ENCODE results near the gene LRTM1.

The LRTM1 gene

DNA sequence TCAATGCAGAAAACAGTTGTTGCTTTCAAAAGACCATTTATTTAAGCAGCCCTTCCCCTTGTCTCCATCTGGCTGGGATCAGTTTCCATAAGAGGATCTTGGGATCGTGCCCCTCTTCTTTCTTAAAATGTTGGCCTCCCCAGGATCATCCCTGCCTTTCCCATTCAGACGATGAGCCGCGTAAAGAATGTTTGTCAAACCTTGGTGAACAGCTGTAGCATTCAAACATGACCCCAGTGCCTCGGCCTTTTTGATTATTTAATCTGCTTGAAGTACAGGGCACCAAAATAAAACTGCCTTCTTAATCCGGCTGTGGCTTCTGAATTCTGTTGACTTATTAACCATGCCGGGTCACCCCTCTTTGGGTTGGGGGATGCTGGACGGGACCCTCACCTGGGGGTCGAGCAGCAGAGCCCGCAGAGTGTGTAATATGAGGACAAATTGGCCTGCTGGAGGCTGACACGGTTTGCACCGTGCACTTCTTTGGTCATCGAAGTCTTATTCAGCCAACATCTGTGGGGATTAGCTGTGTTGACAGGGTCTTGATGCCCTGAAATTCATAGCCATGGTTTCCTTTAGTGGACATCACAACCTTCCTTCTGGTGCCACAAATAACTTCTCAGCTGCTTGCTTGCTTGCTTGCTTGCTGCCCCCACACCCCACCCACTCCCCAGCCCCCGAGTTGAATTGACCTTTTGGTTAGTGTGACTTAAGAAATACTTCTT lies at the start of gene LRTM1:
Gene LRTM1 (minus strand): TSS at position 14 of the 725 bp plus-strand sequence. CDS start 148 bp downstream, outside the sequence.
- DNase-seq (ENCODE audit: low read depth in 2 of 2): no peak

GRCh38 chr3:54977439-54977838 lies 49.6 kb upstream of the LRTM1 start:
- DNase-seq (ENCODE audit: low read depth in 2 of 2): no peak

DNA sequence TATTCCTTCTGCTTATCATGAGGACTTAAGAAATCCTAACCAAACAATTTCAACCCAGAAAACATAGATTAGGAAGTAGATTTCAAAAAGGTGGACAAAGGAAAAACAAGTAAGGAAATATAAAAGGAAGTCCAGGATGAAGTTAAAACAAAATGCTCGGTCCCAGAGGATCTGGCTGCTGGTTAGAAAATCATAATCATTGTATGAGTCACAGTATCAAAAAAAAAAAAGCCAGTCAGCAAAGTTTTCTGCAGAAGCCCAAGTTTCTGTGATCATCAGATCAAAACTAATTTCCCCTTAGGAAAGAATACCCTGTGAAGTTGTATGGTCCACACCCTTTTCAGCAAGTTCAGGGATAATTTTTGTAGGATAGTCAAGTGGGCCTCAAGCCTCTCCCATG lies 43.0 kb upstream of the LRTM1 start:
- no peak for DNase-seq (ENCODE audit: low read depth in 2 of 2)

- DNase-seq (ENCODE audit: low read depth in 2 of 2): no peak
These were observed 41.8 kb upstream of the LRTM1 start for GRCh38 chr3:54969652-54970051.

DNA sequence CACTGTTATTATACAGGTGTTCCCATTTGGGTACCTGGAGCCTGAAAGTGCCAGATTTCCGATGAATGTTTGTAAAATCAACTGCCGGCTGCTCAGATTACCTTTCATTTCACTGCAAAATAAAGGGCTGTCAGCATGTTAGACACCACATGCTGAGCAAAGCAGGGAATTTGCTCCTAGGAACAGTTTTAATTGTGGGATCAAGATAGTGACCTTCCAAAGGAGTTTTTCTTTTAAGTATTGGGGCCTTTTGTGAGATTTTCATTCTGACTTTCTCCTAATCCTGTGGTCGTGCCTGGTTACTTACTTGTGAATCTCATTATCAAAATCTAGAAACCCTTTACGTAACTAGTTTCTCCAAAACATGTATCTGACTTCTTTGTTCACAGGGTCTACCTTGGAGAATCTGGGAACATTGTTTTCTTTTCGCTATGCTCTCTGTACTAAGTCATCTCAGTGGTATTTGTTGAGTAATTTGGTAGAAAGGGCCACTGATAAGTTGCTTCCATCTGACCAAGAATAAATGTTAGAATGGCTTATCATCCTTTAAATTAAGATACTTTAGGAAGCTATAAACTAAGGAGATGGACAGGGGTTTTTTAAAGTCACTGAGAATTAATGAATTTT lies 40.8 kb upstream of the LRTM1 start:
- no peak for DNase-seq (ENCODE audit: low read depth in 2 of 2)

DNA sequence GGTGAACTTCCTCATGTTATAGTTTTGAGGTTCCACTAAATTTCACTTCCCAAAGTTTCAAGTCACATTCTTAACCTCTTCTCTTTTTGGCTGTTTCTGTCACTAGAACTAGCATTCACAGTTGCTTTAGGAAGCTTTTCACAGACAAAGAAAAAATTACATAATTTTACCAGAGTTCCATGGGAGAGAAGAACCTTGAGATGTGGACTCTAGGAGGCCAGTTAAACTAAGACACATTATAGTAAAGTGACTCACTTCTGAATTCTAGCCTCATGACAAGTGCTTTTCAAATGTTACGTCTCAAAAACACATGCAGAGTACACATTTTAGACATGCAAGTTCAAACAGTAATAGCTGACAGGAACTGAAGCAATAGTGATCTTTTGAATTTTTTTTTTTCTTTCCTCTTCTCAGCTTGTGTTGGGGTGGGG lies 39.9 kb upstream of the LRTM1 start:
- DNase-seq (ENCODE audit: low read depth in 2 of 2): no peak

- DNase-seq (ENCODE audit: low read depth in 2 of 2): no peak
These were observed 39.1 kb upstream of the LRTM1 start for GRCh38 chr3:54966979-54967378.

DNA sequence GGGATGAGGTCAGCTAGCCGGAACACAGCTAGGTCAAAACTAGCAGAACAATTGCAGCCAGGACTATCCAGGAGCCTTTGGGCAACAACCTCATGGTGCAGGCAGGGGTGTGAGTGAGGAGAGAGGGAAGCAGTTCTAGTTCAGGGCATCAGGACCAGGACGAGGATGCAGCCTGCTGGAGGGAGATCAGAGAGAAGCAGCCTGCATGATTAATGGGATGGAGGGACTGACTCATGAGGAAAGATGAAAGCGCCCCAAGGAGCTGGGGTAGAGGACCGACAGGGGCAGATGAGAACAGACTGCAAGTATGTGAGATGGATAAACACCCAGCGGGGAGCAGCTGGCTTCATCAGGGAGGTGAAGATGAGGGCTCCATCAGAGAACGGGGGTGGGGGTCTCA lies 37.9 kb upstream of the LRTM1 start:
- DNase-seq (ENCODE audit: low read depth in 2 of 2): no peak

- DNase-seq (ENCODE audit: low read depth in 2 of 2): no peak
These were observed 36.2 kb upstream of the LRTM1 start for GRCh38 chr3:54964081-54964480.

DNA sequence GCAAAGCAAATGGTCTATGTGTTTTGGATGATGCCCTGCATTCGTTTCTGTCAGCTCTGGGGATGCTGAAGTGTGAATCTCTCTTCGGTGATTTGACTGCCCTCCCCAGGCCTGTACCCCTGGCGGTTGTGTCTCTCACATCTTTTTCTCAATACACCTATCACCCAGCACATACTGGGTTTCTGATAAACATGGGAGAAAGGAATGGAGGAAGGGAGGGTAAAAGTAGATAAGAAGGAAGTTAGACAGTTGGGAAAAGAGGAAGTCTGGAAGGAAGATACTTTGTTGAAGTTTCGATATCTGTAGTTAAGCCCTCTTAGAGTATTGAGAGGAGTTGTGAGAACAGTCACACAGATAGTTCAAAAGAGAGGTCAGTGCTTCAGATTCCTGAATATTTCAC lies 35.8 kb upstream of the LRTM1 start:
- DNase-seq (ENCODE audit: low read depth in 2 of 2): no peak

DNA sequence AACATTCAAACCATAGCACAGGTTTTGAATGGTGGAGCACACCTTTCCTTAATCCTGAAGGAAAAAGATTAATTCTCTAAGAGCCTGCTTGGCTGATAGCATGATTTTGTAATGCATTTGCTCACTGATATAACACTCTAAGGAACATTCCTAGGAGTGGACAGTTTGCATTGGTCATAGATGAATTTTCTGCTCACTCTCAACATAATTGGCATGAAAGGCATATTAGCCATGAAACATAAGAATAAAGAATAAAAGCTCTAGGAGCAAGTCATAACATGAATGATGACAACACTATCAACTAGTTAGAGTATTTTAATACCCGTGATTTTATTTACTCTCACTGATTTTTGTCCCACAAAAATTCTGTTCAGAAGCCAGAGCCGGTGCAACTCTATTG lies 34.3 kb upstream of the LRTM1 start:
- no peak for DNase-seq (ENCODE audit: low read depth in 2 of 2)

DNA sequence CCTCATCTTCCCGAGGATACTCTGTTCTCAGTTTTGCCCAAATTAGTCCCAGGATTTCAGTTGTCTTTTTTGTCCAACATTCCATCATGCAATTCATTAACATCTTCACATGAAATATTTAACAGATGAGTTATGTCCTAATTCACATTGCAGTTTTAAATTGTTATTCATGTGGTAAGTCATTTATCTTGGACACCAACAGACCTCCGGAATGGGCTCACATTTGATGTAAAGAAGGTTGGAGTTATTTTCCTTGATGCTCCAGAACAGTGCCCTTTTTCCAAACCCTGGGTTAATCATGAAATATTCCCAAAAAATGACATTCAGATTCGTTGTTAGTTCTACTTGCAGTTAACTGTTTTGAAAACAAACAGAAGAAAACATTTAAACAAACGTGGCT lies 32.8 kb upstream of the LRTM1 start:
- no peak for DNase-seq (ENCODE audit: low read depth in 2 of 2)

DNA sequence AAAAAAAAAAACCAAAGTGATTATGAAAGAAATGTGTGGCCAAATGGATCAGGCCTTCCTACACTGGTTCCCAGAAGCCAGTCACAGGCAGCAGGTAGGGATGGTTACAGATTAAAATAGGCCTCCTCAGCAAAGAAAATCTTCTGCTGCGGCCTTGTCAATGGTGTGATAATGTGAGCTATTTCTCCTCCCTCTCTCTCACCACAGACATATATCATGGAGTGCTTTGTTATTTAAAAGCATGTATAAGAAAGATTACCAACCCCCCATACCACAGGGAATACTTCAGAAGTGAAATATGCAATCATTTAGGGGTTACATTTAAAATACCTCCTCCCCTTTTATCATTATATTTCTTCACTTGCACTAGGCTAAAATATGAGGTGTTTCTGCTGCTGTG lies 32.2 kb upstream of the LRTM1 start:
- no peak for DNase-seq (ENCODE audit: low read depth in 2 of 2)

- DNase-seq (ENCODE audit: low read depth in 2 of 2): no peak
These were observed 29.9 kb upstream of the LRTM1 start for GRCh38 chr3:54957711-54958110.

DNA sequence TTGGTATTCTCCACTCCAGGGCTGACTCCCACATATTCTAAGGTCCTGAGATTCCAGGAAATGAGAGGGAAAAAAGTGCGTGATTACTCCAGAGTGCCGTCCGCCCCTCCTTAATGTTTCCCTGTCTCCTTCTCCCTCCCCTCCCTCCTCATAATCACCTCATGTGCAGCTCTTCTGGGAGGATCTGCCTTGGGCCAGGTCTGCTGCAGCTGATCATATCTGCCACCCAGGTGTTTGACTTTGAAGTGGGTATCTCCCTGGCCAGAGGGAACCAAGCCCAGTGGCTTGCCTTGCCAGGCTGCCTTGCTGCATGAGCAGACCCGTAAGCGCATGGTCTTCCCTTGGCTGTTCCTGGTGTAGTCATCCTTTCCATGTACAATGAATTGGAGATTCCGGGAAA lies 28.1 kb upstream of the LRTM1 start:
- no peak for DNase-seq (ENCODE audit: low read depth in 2 of 2)

- no peak for DNase-seq (ENCODE audit: low read depth in 2 of 2)
These were observed 27.6 kb upstream of the LRTM1 start for GRCh38 chr3:54955496-54955895.

GRCh38 chr3:54954521-54954920 lies 26.7 kb upstream of the LRTM1 start:
- no peak for DNase-seq (ENCODE audit: low read depth in 2 of 2)

DNA sequence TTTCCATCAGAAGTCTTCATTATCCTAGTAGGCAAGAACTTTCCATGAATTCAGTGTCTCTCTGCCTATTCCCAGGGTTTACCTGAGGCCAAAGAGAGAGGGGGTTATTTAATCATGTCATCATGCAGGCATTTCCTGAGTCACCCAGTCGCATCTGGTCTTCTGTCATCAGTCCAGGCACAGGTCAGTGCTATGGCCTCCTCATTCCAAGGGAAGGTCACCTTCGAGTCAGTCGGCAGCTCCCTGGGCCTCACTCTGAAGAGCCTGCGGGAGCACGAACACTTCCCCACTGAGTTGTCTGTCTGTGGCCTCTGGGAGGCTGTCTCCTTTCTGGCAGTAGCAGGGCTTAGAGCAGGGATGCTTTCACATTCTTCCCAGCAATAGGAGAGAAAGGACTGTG lies 26.2 kb upstream of the LRTM1 start:
- DNase-seq (ENCODE audit: low read depth in 2 of 2): no peak

DNA sequence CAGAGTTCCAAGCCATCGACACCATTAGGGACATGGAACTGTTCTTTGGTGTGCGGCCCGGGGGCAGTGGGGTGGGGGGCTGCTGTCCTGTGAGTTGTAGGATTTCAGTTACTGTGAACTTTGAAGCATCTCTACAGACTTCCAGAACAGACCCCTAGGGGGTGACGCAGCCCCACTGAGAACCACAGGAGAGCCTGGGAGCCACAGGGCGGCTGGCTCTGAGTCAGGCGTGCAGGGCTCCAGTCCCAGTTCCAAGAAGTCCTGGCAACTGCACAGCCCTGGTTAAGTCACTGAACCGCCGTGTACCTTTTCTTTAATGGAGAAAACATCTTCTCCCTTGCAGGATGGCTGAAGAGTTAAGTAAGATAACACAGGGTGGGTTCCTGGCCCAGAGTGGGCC lies 23.5 kb upstream of the LRTM1 start:
- no peak for DNase-seq (ENCODE audit: low read depth in 2 of 2)

GRCh38 chr3:54950391-54951003 lies 22.6 kb upstream of the LRTM1 start:
- DNase-seq (ENCODE audit: low read depth in 2 of 2): no peak

DNA sequence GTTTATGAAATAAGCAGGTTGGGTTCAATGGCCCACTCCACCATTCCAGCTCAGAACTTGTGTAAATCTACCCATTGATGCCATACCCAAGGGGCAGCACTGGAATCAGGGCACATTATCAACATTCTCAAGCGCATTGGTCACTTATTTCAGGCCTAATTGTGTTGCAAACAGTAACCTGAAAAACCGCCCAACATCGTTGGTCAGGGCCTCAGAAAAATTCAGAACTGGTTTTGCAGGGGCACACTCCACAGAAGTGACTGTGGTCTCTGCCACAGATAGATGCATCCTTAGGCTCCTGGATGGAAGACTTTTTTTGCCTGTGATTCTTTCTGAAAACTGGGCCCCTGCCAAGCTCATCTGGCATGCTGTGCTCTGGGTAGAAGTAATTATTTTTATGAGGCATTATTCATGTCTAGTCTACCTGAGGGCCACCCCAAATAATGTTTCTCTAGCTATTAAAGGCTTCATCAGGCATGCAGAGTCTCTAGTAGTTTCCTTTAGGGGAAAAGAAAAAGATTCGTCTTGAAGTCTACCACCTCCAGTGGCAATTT lies 21.7 kb upstream of the LRTM1 start:
- DNase-seq (ENCODE audit: low read depth in 2 of 2): no peak

- DNase-seq (ENCODE audit: low read depth in 2 of 2): no peak
These were observed 14.0 kb upstream of the LRTM1 start for GRCh38 chr3:54941690-54942362.
